Coronary artery (tissue), 2 donors: Measurements from ENCODE around the gene DUOXA1.

Experiments
- DNase-seq: peaks from one replicate; pipeline ENCODE4 v3.0.0-alpha.2; 2017; ENCODE audit warnings: low spot score
- H3K27ac ChIP-seq, 2 donors: fragments of 200-600 bp; sonication (generic); one replicate each; pipeline ENCODE4 v1.5.1; 2016 to 2019
- H3K4me3 ChIP-seq: fragments of 200-600 bp; sonication (generic); 2 replicates; pipeline ENCODE4 v1.5.1; 2016; ENCODE audit warnings: mild to moderate bottlenecking, moderate library complexity
- TF ChIP-seq, protein P1 (sequence below): fragments of 200-600 bp; sonication (generic); IDR thresholded peaks from one replicate; pipeline ENCODE4 v1.5.1; 2019; ENCODE audit warnings: antibody characterized with exemption

The DUOXA1 gene

DNA sequence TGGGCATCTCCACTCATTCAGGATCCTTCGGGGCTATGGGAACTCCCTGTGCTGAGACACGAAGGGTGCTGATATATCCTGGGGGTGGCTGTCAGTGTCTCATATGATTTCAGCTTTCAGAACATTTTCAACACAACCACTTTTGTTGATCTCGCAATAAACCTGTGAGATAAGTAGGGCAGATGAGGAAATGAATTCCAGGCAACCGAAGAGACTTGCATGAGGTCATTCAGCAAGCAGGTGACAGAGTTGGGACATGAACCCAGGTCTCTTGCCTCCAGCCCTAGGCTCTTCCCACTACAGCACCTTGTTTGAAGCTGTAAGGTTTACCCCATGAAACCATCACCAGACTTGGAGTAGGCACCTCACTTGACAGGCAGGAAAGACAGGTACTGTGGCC is 16.7 kb upstream of the DUOXA1 start:
- DNase-seq: no peak
- TF ChIP-seq, protein P1, sequence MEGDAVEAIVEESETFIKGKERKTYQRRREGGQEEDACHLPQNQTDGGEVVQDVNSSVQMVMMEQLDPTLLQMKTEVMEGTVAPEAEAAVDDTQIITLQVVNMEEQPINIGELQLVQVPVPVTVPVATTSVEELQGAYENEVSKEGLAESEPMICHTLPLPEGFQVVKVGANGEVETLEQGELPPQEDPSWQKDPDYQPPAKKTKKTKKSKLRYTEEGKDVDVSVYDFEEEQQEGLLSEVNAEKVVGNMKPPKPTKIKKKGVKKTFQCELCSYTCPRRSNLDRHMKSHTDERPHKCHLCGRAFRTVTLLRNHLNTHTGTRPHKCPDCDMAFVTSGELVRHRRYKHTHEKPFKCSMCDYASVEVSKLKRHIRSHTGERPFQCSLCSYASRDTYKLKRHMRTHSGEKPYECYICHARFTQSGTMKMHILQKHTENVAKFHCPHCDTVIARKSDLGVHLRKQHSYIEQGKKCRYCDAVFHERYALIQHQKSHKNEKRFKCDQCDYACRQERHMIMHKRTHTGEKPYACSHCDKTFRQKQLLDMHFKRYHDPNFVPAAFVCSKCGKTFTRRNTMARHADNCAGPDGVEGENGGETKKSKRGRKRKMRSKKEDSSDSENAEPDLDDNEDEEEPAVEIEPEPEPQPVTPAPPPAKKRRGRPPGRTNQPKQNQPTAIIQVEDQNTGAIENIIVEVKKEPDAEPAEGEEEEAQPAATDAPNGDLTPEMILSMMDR: no peak
- H3K4me3 ChIP-seq: no peak overlapping the region
- H3K27ac ChIP-seq: no peak overlapping the region

DNA sequence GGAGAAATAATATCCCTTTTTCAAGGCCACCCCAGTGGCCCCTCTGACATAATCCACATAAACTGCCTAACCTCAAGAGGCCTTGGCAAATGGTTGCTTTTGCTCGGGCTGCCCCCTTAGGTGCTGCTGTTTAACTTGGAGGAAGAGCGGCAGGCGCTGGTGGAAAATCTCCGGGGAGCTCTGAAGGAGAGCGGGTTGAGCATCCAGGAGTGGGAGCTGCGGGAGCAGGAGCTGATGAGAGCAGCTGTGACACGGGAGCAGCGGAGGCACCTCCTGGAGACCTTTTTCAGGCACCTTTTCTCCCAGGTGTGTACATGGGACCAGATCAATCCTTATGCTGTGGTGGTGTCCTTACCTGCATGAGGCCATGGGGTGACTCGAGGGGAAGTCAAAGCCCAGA is 15.1 kb upstream of the DUOXA1 start:
- TF ChIP-seq, protein P1: no peak
- DNase-seq: no peak
- no peak overlapping the region for H3K4me3 ChIP-seq
- no peak overlapping the region for H3K27ac ChIP-seq

- TF ChIP-seq, protein P1: no peak
- Histone ChIP-seq H3K4me3 (no peak overlapping the region), H3K27ac (no peak overlapping the region)
- no peak for DNase-seq
Observed at GRCh38 chr15:45143946-45144345, 14.3 kb upstream of the DUOXA1 start.

GRCh38 chr15:45143056-45143455 is 13.4 kb upstream of the DUOXA1 start:
- TF ChIP-seq, protein P1: no peak
- H3K27ac ChIP-seq: no peak overlapping the region
- H3K4me3 ChIP-seq: no peak overlapping the region
- DNase-seq: no peak

- no peak for DNase-seq
- TF ChIP-seq, protein P1: no peak
Observed at GRCh38 chr15:45141386-45141785, 11.7 kb upstream of the DUOXA1 start.

GRCh38 chr15:45140557-45141250 is 11.0 kb upstream of the DUOXA1 start:
- no peak for DNase-seq
- H3K27ac ChIP-seq: no peak overlapping the region
- TF ChIP-seq, protein P1: no peak

More at GRCh38 chr15:45141386-45141785, 11.7 kb upstream of the DUOXA1 start:
- Histone ChIP-seq H3K4me3 (no peak overlapping the region), H3K27ac (no peak overlapping the region)

GRCh38 chr15:45139770-45140169 is 10.1 kb upstream of the DUOXA1 start:
- DNase-seq: no peak
- no peak overlapping the region for H3K27ac ChIP-seq
- TF ChIP-seq, protein P1: no peak
- H3K4me3 ChIP-seq: no peak overlapping the region

More at GRCh38 chr15:45140557-45141250, 11.0 kb upstream of the DUOXA1 start:
- H3K4me3 ChIP-seq: no peak overlapping the region
